GM21717 (cell line): ENCODE data around the gene NUDCD3.

Source experiments
- ATAC-seq: cut with Tn5 transposase; IDR thresholded peaks from one replicate; pipeline ENCODE4 v1.9.1; 2021; ENCODE audit warnings: mild to moderate bottlenecking, moderate library complexity; ENCODE audit not compliant: unreplicated experiment

NUDCD3 gene

GRCh38 chr7:44402401-44403060, 87.9 kb downstream of the NUDCD3 start:
- no peak for ATAC-seq

DNA sequence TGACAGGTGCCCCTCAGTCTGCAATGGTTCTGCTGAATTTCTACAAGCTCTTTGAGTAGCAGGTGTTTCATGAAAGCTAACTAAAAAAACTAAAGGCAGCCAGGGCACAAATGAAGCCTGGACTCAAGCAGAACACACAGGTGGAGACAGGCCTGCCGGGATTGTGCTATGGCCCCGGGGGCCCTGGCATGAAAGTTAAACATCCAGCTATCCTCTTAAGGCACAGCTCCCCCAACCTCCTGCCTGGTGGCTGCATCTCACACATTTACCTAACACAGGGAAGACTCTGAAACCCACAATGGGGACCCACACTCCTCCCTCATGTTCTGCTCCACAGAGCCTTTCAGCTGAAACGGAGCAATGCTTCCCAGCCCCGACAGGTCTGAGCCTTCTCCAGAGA, 88.8 kb downstream of the NUDCD3 start:
- no peak for ATAC-seq

DNA sequence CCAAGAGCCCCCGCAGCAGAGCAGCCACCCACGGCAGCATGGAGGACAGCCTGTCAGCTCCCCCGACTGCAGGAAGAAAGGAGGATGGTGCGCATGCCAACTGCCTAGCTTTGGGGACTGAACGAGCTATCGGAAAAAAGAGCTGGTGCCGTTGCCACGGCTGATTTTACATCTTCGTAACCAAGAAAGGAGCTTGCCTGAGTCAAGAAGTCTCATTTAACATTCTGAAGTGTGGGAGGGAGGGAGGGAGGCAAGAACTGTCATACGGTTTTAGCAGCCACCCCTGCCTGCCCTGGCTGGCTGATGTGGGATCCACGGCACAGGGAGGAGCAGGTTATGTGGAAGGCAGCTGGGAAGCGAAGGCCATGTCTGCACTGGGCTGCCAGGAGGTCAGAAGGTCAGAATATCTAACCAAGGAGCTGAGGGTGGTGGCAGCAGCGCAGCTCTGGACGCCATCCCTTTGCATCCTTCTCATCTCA, 90.4 kb downstream of the NUDCD3 start:
- no peak for ATAC-seq

DNA sequence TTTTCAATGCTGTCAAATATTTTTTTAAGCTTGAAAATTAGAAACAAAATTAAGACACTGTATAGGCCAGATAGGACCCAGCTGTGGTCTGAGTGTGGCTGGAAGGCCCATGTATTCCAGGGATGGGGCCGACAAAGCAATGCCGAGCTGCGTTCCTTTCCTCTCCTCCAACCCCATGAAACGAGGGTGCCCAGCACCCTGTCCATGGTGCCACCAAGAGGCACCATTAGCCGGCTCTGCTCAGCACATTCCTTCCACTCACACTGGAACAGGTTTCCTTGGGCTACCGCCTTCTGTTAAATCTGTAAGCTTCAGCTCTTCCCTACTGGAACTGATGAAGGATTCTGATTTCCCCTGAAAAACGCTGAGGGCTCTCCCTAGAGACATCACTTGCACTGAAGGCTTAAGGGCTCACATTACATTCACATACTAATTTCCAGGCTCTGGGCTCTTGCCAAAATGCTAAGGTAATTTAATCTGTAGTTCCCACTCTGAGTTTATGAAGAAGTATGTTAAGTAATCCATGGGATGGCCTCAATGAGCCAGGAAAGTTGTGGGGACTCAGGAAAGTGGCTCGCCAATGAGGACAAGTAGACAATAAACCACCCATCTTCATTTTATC, 91.4 kb downstream of the NUDCD3 start:
- no peak for ATAC-seq

DNA sequence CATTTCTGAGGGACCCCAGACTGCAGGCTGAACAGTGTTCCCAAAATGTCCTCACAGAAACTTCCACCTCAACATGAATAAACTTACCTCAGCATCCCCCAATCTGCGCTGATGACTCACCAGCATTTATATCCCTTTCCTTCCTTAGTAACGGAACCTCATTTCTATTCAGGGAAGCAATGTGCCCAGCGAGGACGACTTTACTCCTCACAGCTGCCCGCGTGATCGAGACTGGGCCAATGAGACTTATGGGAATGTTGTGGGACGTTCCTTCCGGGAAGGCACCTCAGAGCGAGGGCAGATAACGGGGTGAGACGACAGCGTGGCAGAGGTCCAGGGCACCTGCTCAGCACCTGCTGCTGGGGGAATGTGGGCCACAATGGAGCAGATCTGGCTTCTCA, 91.9 kb downstream of the NUDCD3 start:
- no peak for ATAC-seq

DNA sequence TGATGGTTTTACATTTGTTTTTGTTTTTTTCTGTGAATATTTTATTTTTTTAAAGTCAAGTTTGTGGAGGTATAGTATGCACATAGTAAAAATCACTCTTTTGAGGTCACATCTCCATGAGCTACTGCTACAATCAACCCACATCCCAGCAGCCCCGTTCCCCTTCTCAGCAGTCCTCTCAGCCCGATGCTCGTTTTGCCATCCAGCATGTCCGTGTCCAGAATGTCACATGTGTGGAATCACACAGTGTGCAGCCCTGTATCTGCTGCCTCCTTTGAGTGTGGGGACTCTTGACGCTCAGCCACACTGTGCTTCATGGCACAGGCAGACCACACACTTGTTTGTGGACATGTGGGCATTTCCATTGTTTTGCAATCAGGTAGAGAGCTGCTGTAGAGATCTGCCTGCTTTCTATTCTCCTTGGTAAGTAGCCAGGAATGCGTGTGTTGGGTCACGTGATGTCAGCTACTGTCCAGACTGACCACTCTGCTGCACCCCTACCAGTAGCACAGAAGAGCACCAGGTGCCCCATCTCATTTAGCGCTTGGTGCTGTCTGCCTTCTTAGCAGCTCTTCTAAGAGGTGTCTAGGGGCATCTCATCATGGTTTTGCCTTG, 93.4 kb downstream of the NUDCD3 start:
- ATAC-seq: no peak

DNA sequence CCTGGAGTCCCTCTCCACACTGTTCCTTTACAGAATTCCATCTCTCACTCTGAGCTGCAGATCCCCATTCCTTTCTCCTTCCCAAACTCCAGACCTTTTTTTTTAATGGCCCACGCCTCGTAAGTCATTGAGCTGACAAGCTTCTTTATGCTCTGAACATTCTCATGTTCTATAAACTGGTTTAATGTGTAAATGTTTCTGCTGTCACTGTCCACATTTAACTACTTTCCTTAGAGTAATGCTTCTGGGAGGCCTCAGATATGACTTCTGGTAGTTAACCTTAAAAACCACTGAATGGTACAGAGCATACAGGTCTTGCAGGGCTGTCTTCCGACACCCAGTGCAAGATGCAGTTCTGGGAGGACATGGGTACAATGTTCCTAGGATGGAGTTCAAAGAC, 94.0 kb downstream of the NUDCD3 start:
- no peak for ATAC-seq

DNA sequence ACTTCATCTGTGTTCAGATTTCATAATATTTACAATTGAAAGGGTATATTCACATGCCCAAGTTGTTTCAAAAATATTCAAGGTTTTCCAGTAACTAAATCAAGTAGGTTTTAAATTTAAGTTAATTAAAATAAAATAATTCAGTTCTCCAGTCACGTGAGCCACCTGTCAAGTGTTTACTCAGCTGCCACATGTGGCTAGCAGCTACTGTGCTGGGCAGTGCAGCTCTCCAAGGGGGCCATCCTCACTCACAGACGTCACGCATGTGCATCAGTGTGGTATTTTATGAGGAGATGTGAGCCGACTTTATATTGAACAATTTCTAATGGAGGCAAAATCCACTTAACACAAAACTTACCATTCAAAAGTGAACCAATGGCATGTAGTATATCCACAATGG, 95.4 kb downstream of the NUDCD3 start:
- ATAC-seq: no peak

DNA sequence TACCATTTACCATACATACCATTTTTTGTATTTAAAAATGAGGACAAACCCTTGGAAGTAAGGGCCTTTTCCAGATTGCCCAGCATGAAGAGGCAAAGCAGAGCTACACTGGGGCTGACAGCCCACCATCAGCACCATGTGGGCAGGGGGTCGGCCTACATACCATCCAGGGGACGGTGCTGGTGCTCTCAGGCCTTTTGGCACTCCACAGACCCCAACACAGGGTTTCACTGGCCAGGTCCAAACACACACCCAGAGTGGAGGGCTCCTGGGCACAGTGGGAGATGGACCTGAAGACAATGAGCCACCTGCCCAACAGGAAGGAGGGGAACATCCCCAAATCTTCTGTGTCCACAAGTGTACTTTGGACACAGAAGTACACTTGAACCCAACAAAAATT, 95.8 kb downstream of the NUDCD3 start:
- ATAC-seq: no peak

DNA sequence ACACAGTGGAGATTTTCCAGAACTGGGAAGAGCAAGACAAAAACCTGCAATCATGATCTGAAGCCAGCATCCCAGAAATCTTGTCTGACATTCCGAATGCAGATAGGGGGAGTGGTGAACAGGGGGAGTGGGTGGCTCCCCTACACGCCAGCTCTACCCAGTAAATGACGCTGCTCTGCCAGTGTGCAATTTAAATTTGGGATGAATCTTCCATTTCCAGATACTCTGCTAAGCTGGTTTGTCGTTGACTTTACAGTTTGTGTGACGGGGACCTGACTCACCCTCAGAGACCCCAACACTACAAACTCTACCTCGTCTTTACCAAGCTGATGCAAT, 96.4 kb downstream of the NUDCD3 start:
- ATAC-seq: no peak

GRCh38 chr7:44393238-44394111, 97.0 kb downstream of the NUDCD3 start:
- no peak for ATAC-seq

- no peak for ATAC-seq
Measured at GRCh38 chr7:44392618-44393010, 97.8 kb downstream of the NUDCD3 start.

DNA sequence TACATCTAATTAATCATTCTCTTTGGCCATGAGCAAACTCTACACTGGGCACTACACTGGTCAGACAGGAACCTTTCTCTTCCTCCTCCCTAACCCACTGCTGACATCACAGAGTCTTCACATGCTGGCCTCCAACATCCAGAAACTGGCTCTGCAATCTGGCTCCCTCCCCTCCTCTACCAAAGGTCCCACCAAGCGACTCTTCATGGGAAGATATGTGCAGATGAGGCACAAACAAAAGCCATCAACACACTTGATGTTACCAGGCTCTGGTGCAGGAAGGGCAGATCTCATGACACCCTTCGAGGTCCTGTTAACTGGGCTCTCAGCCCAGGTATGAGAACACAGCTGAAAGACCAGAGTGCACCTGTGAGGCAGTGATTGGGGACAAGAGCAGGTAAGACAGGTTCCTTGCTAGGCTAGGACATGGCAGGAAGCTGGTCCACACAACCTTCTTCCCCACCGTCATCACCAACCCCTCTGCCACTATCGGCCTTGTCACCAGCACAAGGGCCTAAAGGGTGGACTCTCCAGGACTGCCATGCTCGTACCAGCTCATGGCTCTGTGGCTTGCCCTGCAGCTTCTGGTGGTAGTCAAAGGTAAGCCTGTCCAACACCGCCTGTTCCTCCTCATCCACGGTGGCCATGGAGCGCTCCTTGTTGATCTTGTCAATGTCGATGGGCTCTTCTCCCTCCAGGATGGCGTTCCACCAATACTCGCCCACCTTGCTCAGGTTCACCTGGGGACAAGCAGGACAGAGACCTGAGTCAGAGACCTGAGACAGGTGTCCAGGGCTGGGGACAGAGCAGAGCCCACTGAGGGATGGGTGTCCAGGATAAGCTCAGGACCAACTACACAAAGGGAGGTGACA, 98.5 kb downstream of the NUDCD3 start:
- ATAC-seq: no peak

GRCh38 chr7:44391171-44391570, 99.3 kb downstream of the NUDCD3 start:
- ATAC-seq: no peak

DNA sequence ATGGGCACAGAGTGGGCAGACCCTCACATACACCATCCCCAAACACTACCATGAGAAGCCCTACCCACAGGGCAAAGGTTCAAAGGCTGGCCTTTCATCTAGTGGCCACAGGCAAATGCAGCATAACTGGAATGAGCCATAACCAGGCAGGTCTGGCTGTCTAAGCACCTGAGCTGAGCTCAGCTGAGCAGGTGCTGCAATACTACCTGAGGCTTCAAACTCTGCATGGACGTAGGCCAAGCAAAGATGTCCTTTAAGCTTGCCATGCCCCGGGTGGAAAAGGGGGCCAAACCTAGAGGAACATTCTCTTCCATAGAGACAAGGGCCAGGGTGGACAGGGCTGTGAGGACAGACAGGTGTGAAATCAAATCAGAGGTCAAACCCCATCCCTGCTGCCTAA, 99.8 kb downstream of the NUDCD3 start:
- no peak for ATAC-seq

GRCh38 chr7:44388089-44388970, 102.1 kb downstream of the NUDCD3 start:
- ATAC-seq: no peak

DNA sequence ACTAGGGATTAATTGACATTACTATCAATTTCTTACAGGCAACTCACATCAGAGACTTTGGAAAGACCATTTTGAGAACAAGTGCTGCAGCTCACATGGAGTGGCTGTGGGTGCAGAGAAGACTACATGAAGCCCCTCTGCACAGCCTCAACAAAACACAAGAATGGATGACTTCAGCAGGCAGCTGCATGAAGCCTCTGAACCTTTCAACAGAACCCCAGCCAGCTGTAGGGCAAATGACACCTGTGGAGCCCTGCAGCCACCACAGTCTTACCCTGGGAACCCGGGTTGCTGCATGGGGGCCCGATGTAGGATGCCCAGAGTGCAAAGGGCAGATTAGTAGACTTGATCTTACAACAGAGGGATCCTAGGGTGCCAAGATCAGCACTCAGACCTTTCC, 103.1 kb downstream of the NUDCD3 start:
- no peak for ATAC-seq

- ATAC-seq: no peak
Measured at GRCh38 chr7:44386139-44386913, 104.1 kb downstream of the NUDCD3 start.
